ENCODE results near the gene TBPL1. TPM values are rescaled to one million over a fixed set of nuclear protein-coding genes. Genes with fewer than 3 reads are reported as not detected.

The TBPL1 gene
- total and polyA plus RNA-seq, 8 donors = 20.4 to 58.8 (median 52.0) TPM

DNA sequence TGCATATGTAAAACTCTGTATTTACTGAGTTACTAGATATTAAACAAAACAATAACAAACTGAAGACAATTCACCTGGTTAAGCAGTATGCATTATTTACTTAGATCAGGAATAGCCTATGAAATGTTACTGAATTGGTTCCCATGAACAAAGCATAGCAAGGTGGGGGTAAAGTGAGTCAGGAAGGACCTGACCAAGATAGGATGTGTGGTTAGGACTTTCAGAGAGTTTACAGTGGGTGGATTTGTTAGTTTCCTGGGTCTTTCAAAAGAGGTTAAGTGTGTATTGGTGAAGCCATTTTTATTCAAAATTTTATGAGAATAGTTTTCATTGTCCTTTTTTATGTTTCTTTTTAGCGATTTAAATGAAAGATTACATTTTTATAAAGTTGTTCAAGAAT is 32.9 kb downstream of the TBPL1 start:
- Histone ChIP-seq H3K36me3 (peaks cover 0 to 37% of the 10 kb centered on the region in 2 donors), H3K27me3 (no peaks in the 10 kb centered on the region), H3K4me3 (no peak overlapping the region), H3K4me1 (peaks cover 0 to 13% of the 10 kb centered on the region in 2 donors), H3K9me3 (no peaks in the 10 kb centered on the region), H3K27ac (no peak overlapping the region)
- TF ChIP-seq, protein P1, sequence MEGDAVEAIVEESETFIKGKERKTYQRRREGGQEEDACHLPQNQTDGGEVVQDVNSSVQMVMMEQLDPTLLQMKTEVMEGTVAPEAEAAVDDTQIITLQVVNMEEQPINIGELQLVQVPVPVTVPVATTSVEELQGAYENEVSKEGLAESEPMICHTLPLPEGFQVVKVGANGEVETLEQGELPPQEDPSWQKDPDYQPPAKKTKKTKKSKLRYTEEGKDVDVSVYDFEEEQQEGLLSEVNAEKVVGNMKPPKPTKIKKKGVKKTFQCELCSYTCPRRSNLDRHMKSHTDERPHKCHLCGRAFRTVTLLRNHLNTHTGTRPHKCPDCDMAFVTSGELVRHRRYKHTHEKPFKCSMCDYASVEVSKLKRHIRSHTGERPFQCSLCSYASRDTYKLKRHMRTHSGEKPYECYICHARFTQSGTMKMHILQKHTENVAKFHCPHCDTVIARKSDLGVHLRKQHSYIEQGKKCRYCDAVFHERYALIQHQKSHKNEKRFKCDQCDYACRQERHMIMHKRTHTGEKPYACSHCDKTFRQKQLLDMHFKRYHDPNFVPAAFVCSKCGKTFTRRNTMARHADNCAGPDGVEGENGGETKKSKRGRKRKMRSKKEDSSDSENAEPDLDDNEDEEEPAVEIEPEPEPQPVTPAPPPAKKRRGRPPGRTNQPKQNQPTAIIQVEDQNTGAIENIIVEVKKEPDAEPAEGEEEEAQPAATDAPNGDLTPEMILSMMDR (IDR thresholded peaks at IDR 0.05) = no peak
- no peak for DNase-seq
- no peak for ATAC-seq
- intact Hi-C loops (cut with DNase I) = no loop called here

DNA sequence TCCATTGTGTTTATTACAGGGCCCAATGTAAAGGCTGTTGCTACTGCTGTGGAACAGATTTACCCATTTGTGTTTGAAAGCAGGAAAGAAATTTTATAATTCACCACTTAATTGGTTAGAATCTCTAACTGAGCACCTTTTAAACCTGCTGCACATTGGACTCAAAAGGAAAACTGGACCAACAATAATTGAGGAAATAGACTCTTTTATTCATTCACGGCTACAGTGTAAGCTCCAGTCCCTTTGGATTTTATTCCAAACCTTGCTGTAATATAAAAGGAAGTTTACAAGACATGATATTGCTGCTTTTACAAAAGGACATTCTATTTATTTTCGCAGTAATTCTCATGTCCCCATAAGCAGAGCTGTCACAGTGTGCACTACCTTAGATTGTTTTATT is 33.9 kb downstream of the TBPL1 start:
- Histone ChIP-seq H3K4me3 (no peak overlapping the region), H3K4me1 (peaks cover 0 to 19% of the 10 kb centered on the region in 2 donors), H3K27ac (no peak overlapping the region), H3K9me3 (no peaks in the 10 kb centered on the region), H3K27me3 (no peaks in the 10 kb centered on the region), H3K36me3 (peaks cover 0 to 27% of the 10 kb centered on the region in 2 donors)
- DNase-seq = no peak
- TF ChIP-seq, protein P1 (IDR thresholded peaks at IDR 0.05) = no peak
- intact Hi-C loops (cut with DNase I) = no loop called here
- no peak for ATAC-seq

DNA sequence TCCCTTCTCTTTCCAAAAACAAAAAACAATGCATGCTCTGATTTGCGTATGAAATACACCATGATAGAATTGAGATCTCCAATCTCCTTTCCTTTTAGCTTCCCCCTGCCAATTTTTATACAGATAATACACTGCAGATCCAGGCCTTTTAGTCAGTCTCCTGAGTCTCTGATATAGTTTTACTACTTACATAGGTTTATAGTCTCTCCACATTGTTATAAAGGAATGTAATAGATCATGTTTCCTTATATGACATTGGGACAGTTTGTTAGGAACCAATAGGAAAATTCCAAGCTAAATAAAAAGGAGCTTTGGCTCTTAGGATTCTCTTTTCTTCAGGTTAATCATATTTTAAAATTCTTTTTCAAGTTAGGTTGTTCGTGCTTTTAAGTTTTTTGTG is 36.5 kb downstream of the TBPL1 start:
- ATAC-seq (no peak), DNase-seq (no peak)
- Histone ChIP-seq H3K9me3 (no peaks in the 10 kb centered on the region), H3K36me3 (peaks cover 0 to 21% of the 10 kb centered on the region in 2 donors), H3K27ac (peak overlapping the region in 1 of 2 donors; percentile 7), H3K27me3 (no peaks in the 10 kb centered on the region), H3K4me3 (no peak overlapping the region), H3K4me1 (peaks cover 0 to 6% of the 10 kb centered on the region in 2 donors)
- TF ChIP-seq, protein P1 (IDR thresholded peaks at IDR 0.05) = no peak
- intact Hi-C loops (cut with DNase I) = no loop called here

DNA sequence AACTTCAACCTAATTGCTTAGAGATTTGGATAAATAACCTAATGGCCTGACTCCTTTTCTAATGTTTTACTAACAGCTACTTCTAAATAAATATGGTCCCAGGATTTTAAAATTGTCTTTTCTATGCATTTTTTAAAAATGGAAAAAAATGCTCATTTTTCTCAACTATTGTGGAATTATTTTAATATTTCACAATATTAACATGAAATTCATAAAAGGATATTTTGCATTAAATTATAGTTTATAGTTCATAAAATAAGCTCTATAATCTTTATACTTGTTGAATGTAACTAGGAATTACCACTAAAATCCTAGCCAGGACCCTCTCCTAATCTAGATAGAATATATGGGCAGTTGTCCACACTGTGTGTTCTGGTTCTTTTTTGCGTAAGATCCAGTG is 37.3 kb downstream of the TBPL1 start:
- Histone ChIP-seq H3K4me3 (no peak overlapping the region), H3K4me1 (peaks cover 0 to 6% of the 10 kb centered on the region in 2 donors), H3K27me3 (no peaks in the 10 kb centered on the region), H3K36me3 (peaks cover 0 to 16% of the 10 kb centered on the region in 2 donors), H3K27ac (no peak overlapping the region), H3K9me3 (no peaks in the 10 kb centered on the region)
- ATAC-seq (no peak), DNase-seq (no peak)
- intact Hi-C loops (cut with DNase I) = no loop called here
- TF ChIP-seq, protein P1 (IDR thresholded peaks at IDR 0.05) = no peak

DNA sequence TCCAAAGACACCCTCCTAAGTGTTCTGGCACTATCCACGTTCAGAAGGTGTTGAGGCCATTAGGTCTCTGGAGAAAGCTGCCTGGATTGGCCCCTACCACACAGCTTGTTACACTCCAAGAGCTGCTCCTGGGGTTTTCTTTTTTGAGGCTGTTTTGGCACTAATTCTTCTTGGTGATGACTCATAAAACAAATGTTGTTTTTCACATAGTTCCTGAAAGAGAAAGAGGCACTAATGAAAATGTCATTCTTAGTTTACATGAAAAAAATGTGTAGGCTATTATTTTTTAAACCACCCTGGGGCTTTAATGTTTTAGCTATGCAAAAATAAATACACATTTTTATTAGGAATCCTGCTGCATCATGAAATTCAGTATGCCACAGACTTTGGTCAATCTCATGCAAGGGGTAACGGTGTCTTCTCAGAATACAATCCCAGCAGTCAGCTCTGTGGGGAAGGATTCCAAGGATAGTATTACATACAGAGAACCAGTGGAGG is 38.1 kb downstream of the TBPL1 start:
- H3K27ac ChIP-seq = peak overlapping the region in 1 of 2 donors; percentile 23
- intact Hi-C loops (cut with DNase I) = no loop called here
- H3K9me3 ChIP-seq = no peaks in the 10 kb centered on the region
- H3K36me3 ChIP-seq = peaks cover 0 to 11% of the 10 kb centered on the region in 2 donors
- ATAC-seq = peak; percentile 58
- H3K27me3 ChIP-seq = no peaks in the 10 kb centered on the region
- DNase-seq = no peak
- TF ChIP-seq, protein P1 (IDR thresholded peaks at IDR 0.05) = no peak
- no peak overlapping the region for H3K4me3 ChIP-seq
- peaks cover 0 to 6% of the 10 kb centered on the region in 2 donors for H3K4me1 ChIP-seq

Data from left lung (tissue), 10 donors.